GM18505 (cell line): Measurements from ENCODE around the gene RPIA.

ENCODE experiments used
- ATAC-seq: cut with Tn5 transposase; IDR thresholded peaks from one replicate; pipeline ENCODE4 v1.9.1; 2021; ENCODE audit not compliant: unreplicated experiment
- POLR2A ChIP-seq: IDR thresholded peaks from 4 replicates; pipeline ENCODE4 v1.6.1; 2011; ENCODE audit warnings: borderline replicate concordance; ENCODE audit not compliant: insufficient read depth, insufficient read length; ENCODE audit errors: extremely low read depth

Gene RPIA

GRCh38 chr2:88733155-88733902 lies 41.9 kb downstream of the RPIA start:
- no peak for TF ChIP-seq POLR2A
- ATAC-seq = no peak

- TF ChIP-seq POLR2A = no peak
- ATAC-seq = no peak
These were observed 43.7 kb downstream of the RPIA start for GRCh38 chr2:88735133-88735532.

- no peak for TF ChIP-seq POLR2A
- no peak for ATAC-seq
These were observed 44.4 kb downstream of the RPIA start for GRCh38 chr2:88735853-88736252.

- ATAC-seq = no peak
- TF ChIP-seq POLR2A = no peak
These were observed 45.0 kb downstream of the RPIA start for GRCh38 chr2:88736437-88736836.

GRCh38 chr2:88737385-88737784 lies 45.9 kb downstream of the RPIA start:
- ATAC-seq = no peak
- no peak for TF ChIP-seq POLR2A

- ATAC-seq = no peak
- TF ChIP-seq POLR2A = no peak
These were observed 46.8 kb downstream of the RPIA start for GRCh38 chr2:88738271-88738670.

- ATAC-seq = peak; percentile 83
- TF ChIP-seq POLR2A = no peak
These were observed 48.6 kb downstream of the RPIA start for GRCh38 chr2:88739985-88740600.

GRCh38 chr2:88746929-88747490 lies 55.5 kb downstream of the RPIA start:
- no peak for ATAC-seq

GRCh38 chr2:88747990-88748389 lies 56.5 kb downstream of the RPIA start:
- no peak for TF ChIP-seq POLR2A
- ATAC-seq = no peak

More at GRCh38 chr2:88746929-88747490, 55.5 kb downstream of the RPIA start:
- no peak for TF ChIP-seq POLR2A

- no peak for TF ChIP-seq POLR2A
- no peak for ATAC-seq
These were observed 60.3 kb downstream of the RPIA start for GRCh38 chr2:88751768-88752167.

- peak; percentile 91 for ATAC-seq
- peak; percentile 6 for TF ChIP-seq POLR2A
These were observed 62.5 kb downstream of the RPIA start for GRCh38 chr2:88753833-88754584.

GRCh38 chr2:88754585-88755320 lies 63.3 kb downstream of the RPIA start:
- peak; percentile 39 for TF ChIP-seq POLR2A
- peak; percentile 32 for ATAC-seq

GRCh38 chr2:88755836-88756235 lies 64.4 kb downstream of the RPIA start:
- no peak for TF ChIP-seq POLR2A

More at GRCh38 chr2:88755836-88756235, 64.4 kb downstream of the RPIA start:
- no peak for ATAC-seq
